ENCODE data around the gene TTC9C. TPM values are rescaled to one million over a fixed set of nuclear protein-coding genes. Genes with fewer than 3 reads are reported as not detected.
"Not testable (repeated sequence)": the region's sequence is repeated elsewhere in the genome, so short reads cannot be mapped to it uniquely, and the experiment has no call there.

Gene TTC9C
- 45.1 and 63.1 TPM in 2 replicates for total RNA-seq (2014; rRNA removed; shearing (Covaris generic))

GRCh38 chr11:62728171-62728988 lies at the start of gene TTC9C:
TTC9C (plus strand) TSS chr11:62728486; CDS start chr11:62728849, 363 bp downstream.
- peak within 1 kb of the TSS; percentile 99 for H3K4me3 ChIP-seq (ENCODE audit: insufficient read depth, low read depth, low read length)
- H3K27me3 ChIP-seq (ENCODE audit: control insufficient read depth, insufficient read depth, low read length) = no peaks in the 10 kb centered on the region
- DNase-seq = peak; percentile 87
- H3K36me3 ChIP-seq (replicated peaks; ENCODE audit: control insufficient read depth, insufficient read depth, low read length) = peaks cover 9% of the 10 kb centered on the region

- Histone ChIP-seq H3K27me3 (ENCODE audit: control insufficient read depth, insufficient read depth, low read length) (no peaks in the 10 kb centered on the region), H3K36me3 (replicated peaks; ENCODE audit: control insufficient read depth, insufficient read depth, low read length) (peaks cover 16% of the 10 kb centered on the region), H3K4me3 (ENCODE audit: insufficient read depth, low read depth, low read length) (peak within 1 kb of the TSS; percentile 97)
- peak; percentile 93 for DNase-seq
Observed at GRCh38 chr11:62678770-62679696, 49.3 kb upstream of the TTC9C start, which contains the start of gene UBXN1. UBXN1 (minus strand) TSS chr11:62679073; CDS start chr11:62678923, 150 bp downstream.

- H3K27me3 ChIP-seq (ENCODE audit: control insufficient read depth, insufficient read depth, low read length) = no peaks in the 10 kb centered on the region
- no peak overlapping the region for H3K4me3 ChIP-seq (ENCODE audit: insufficient read depth, low read depth, low read length)
- DNase-seq = peak; percentile 62
- peaks cover 15% of the 10 kb centered on the region for H3K36me3 ChIP-seq (replicated peaks; ENCODE audit: control insufficient read depth, insufficient read depth, low read length)
Observed at GRCh38 chr11:62680825-62681240, 47.5 kb upstream of the TTC9C start.

GRCh38 chr11:62682518-62682917 lies 45.8 kb upstream of the TTC9C start:
- Histone ChIP-seq H3K4me3 (ENCODE audit: insufficient read depth, low read depth, low read length) (no peak overlapping the region), H3K27me3 (ENCODE audit: control insufficient read depth, insufficient read depth, low read length) (no peaks in the 10 kb centered on the region), H3K36me3 (replicated peaks; ENCODE audit: control insufficient read depth, insufficient read depth, low read length) (peaks cover 3% of the 10 kb centered on the region)
- no peak for DNase-seq

GRCh38 chr11:62687508-62688396 lies 40.5 kb upstream of the TTC9C start:
- Histone ChIP-seq H3K4me3 (ENCODE audit: insufficient read depth, low read depth, low read length) (no peak overlapping the region), H3K36me3 (replicated peaks; ENCODE audit: control insufficient read depth, insufficient read depth, low read length) (peaks cover 14% of the 10 kb centered on the region), H3K27me3 (ENCODE audit: control insufficient read depth, insufficient read depth, low read length) (no peaks in the 10 kb centered on the region)
- peak; percentile 71 for DNase-seq

GRCh38 chr11:62688491-62688890 lies 39.8 kb upstream of the TTC9C start:
- Histone ChIP-seq H3K36me3 (replicated peaks; ENCODE audit: control insufficient read depth, insufficient read depth, low read length) (peaks cover 15% of the 10 kb centered on the region), H3K4me3 (ENCODE audit: insufficient read depth, low read depth, low read length) (no peak overlapping the region), H3K27me3 (ENCODE audit: control insufficient read depth, insufficient read depth, low read length) (no peaks in the 10 kb centered on the region)
- no peak for DNase-seq

- peaks cover 17% of the 10 kb centered on the region for H3K36me3 ChIP-seq (replicated peaks; ENCODE audit: control insufficient read depth, insufficient read depth, low read length)
- no peaks in the 10 kb centered on the region for H3K27me3 ChIP-seq (ENCODE audit: control insufficient read depth, insufficient read depth, low read length)
- DNase-seq = peak; percentile 54
- H3K4me3 ChIP-seq (ENCODE audit: insufficient read depth, low read depth, low read length) = no peak within 1 kb of the TSS
Observed at GRCh38 chr11:62689421-62690183, 38.7 kb upstream of the TTC9C start, which contains the start of gene LRRN4CL. LRRN4CL (minus strand) TSS chr11:62689530; CDS start chr11:62688508, 1,022 bp downstream.

GRCh38 chr11:62693624-62694023 lies 34.7 kb upstream of the TTC9C start:
- not testable (repeated sequence) for DNase-seq; H3K27me3 ChIP-seq (ENCODE audit: control insufficient read depth, insufficient read depth, low read length); H3K4me3 ChIP-seq (ENCODE audit: insufficient read depth, low read depth, low read length)
- peaks cover 17% of the 10 kb centered on the region for H3K36me3 ChIP-seq (replicated peaks; ENCODE audit: control insufficient read depth, insufficient read depth, low read length)

GRCh38 chr11:62694455-62695167 lies 33.7 kb upstream of the TTC9C start:
- Histone ChIP-seq H3K27me3 (ENCODE audit: control insufficient read depth, insufficient read depth, low read length) (no peaks in the 10 kb centered on the region), H3K4me3 (ENCODE audit: insufficient read depth, low read depth, low read length) (no peak overlapping the region)
- peak; percentile 90 for DNase-seq

GRCh38 chr11:62702246-62702645 lies 26.0 kb upstream of the TTC9C start:
- DNase-seq = no peak
- no peak overlapping the region for H3K4me3 ChIP-seq (ENCODE audit: insufficient read depth, low read depth, low read length)
- no peaks in the 10 kb centered on the region for H3K27me3 ChIP-seq (ENCODE audit: control insufficient read depth, insufficient read depth, low read length)
- no peaks in the 10 kb centered on the region; the same call in none of the 2 replicates for H3K36me3 ChIP-seq (replicated peaks; ENCODE audit: control insufficient read depth, insufficient read depth, low read length)

More at GRCh38 chr11:62694455-62695167, 33.7 kb upstream of the TTC9C start:
- peaks cover 17% of the 10 kb centered on the region for H3K36me3 ChIP-seq (replicated peaks; ENCODE audit: control insufficient read depth, insufficient read depth, low read length)

- not testable (repeated sequence) for H3K4me3 ChIP-seq (ENCODE audit: insufficient read depth, low read depth, low read length); DNase-seq; H3K36me3 ChIP-seq (replicated peaks; ENCODE audit: control insufficient read depth, insufficient read depth, low read length); H3K27me3 ChIP-seq (ENCODE audit: control insufficient read depth, insufficient read depth, low read length)
Observed at GRCh38 chr11:62703921-62704320, 24.4 kb upstream of the TTC9C start.

- DNase-seq = peak; percentile 70
- H3K36me3 ChIP-seq (replicated peaks; ENCODE audit: control insufficient read depth, insufficient read depth, low read length) = no peaks in the 10 kb centered on the region; the same call in 1 of the 2 replicates
Observed at GRCh38 chr11:62705413-62705812, 22.9 kb upstream of the TTC9C start.

More at GRCh38 chr11:62705413-62705812, 22.9 kb upstream of the TTC9C start:
- Histone ChIP-seq H3K27me3 (ENCODE audit: control insufficient read depth, insufficient read depth, low read length) (no peaks in the 10 kb centered on the region), H3K4me3 (ENCODE audit: insufficient read depth, low read depth, low read length) (peak overlapping the region; percentile 61)
